ENCODE data around the gene MED13L.

Gene MED13L

DNA sequence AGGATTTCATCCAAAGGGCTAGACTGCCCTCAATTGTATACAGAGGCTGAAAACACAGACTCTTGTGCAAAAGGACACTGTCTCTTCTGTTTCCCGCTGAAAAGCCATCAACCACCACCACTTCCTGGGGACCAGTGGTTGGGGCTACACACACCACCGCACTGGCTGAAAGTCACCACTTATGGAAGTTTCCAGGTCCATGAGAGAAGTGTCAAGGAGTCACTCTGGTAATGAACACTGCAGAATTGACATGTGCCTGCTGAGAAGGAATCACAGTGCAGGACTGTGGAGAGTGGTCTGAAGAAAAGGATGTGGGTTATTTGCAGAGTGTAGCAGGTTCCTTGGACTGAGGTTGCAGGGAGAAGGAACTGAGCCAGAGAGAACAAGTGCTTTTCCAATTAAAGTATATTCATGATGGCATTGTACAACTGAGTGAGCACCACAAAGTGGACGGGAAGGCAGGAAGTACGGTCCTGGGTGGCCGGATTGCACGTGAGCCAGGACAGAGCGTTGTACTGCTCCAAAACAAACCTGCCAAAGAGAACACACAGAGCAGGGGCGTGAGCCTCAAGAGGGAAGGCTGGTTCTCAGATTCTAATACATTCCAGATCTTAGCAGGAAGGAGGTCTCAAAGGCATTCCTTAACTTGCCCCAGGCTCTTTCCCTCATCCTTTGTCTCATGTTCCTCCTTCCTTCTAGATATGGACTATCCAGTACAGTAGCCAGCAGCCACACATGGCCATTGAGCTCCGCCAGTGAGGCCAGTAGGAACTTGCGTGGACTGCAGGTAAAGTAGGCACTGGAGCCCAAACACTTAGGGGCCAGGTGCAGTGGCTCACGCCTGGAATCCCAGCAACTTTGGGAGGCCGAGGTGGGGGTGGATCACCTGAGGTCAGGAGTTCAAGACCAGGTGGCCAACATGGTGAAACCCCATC, 316.4 kb downstream of the MED13L start:
- DNase-seq, result no peak

DNA sequence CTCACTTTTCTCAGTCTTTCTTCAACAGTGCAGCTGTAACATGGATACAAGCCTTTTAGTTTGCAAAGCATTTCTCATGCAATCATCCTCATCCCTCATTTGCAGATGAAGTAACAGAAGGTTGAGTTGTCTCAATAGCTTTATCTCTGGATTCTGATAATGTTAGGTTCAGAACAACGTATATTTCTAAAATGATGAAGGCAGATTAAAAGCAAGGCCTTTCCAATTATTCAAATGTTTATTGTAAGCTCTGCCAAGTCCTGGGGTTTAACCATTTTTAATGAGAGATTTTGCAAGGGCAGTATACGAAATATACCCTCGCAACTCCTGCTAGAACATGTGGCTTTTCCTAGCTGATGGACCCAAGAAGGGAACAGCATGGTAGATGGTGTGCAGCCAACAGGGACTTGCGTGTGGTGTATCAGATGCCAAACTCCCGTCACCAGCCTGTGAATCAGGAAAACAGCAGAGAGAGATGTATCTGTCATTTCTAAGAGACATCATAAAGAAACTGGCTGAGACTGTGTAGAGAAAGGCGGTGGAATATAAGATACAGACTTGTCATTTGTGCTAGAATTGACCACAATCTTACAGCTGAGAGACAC, 319.7 kb downstream of the MED13L start:
- DNase-seq, result no peak

DNA sequence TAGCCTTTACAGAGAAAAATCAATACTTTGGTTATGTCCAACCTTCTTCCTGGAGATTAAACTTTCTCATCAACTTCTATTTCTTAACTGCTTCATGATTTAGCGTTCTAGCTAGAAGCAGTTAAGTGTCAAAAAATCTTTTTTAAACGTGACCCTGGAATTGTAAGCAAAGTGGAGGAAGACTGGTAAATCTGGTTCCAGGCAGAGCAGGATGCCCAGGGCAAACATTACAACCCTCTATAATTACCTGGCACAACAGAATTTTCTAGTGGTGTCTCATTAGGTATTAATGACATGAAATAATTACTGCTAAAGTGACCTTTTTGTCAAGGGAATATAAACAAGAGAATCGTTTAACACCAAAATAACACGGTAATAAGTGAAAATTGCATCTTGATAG, 320.8 kb downstream of the MED13L start:
- DNase-seq, result no peak

DNA sequence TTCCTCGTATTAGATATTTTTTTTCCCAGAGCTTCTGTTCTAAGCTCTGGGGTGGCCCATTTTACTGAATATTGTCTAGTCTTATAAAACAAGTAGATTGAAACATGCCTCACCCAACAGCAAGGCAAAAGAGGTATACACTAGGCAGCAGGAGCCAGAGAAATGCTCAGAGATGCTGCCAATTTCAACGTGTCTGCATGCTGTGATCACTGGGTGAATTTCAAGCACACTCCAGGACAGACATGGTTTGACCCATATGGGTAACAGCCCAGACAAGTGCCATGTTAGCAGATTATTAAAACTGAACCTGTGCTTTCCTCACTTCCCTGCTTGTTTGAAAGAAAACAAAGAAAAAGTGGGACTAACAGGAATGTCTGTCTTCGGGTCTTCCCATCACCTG, 321.3 kb downstream of the MED13L start:
- no peak for DNase-seq

DNA sequence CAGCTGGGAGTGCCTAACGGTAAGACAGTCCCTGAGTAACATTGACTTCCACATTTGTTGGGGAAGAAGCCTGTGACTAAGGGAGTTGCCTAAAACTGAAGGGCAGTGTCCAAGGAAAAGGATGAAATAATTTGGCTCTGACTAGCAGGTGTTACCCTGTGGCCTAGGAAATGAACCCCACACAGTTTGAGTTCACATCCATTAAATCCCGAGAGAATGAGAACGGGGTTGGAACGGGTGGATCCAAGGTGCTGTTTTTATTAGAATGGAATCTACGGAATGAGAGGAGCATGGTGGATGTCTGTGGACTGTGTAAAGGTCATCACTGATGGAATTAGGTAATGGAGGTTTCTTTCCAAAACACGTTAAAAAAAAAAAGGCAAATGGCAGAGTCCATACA, 324.0 kb downstream of the MED13L start:
- DNase-seq, result no peak

DNA sequence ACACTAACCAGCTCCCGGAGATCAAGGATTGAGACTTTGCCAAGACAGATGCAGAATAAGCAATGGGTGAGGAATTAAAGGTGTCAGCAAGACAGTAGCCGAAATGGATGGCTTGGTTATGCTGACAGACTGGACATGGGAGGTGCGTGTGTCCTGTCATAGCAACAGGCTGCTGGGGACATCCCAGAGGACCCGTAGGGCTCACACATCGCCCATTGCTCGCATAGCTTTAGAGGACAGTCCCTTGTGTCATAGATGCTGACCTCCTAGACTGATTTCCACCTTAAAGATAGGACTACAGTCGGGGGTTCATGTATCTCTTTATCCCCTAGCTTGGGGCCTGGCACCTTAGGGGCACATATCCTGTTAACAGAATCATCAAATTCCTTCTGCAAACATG, 324.5 kb downstream of the MED13L start:
- no peak for DNase-seq

DNA sequence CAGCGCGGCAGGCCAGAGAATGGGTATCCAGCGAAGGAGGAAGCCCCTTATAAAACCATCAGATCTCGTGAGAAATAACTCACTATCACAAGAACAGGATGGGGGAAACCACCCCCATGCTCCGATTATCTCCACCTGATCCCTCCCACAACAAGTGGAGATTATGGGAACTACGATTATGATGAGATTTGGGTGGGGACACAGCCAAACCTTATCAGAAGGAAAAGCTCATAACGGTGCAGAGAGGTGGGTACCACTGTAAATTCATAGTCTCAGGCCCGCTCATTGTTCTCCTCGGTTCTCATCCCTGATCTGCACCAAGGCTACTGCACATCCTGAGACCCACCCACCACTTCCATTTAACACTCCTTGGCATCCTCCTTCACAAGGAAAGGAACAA, 326.5 kb downstream of the MED13L start:
- no peak for DNase-seq

DNA sequence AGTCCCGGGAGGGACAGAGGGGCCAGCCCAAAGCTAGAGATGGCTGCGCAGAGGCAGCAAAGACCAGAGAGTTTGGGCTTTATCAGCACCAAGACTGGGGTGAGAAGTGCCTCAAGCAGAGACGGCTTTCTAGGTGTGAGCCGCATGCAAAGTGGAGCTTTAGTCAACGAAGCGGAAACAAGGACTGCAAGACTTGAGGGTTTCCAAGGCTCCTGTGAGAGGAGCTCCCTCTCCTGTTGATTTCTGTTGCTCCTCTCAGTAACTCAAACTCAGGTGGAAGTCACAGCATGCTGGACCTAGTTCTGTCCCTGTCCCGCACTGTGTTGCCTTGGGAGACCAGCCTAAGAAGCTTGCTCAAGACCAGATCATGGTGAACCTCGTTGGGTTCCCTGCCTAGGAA, 327.8 kb downstream of the MED13L start:
- DNase-seq, result no peak

DNA sequence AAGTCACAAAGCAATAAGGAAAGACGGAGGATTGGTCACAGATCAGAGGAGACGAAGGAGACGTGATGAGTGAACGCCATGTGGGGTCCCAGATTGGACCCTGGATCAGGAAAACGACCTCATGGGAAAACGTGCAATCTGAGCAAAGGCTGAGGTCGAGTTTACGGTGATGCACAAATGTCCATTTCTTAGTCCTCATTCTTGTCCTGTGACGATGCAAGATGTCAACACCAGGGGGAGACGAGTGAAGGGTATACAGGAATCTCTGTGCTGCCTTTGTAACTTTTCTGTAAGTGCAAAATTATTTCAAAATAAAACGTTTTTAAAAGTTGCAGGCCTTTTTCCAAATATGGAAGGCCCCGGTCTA, 329.8 kb downstream of the MED13L start:
- DNase-seq, result no peak

DNA sequence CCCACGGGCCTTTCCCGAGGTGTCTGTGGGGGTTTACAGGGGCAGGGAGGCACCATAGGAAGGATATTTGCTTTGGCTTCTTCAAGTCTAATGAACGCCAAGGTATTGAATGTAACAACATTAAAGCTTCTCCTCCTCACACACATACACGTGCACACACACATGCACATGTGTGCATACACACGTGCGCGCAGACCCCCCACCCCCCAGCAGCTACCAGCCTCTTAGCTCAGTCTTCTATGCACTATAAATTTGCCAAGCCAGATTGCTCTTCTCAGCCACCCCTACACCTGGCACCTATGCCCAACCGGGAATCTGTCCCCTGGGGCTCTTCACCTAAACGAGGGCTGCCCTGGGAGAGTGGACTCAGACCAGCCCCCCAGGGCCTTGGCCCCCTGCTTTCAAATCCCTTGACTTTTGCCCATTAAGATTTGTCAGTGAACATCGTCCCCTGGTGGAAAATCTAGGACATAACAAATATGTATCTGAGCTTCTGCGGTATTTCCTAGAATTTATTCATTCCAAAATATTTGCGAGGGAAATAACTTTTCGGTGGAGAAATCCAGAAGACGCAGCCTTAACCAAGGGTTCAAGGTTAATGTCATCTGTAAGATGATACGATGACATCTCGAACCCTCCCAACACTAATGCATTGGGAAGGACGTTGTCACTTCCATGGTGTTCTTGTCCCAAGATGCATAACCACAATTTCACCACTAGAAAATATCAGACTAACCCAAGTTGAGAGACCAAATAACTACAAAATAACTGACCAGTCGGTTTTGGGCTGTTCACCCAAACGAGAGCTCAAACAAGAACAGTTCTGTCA, 330.4 kb downstream of the MED13L start:
- DNase-seq, result no peak

DNA sequence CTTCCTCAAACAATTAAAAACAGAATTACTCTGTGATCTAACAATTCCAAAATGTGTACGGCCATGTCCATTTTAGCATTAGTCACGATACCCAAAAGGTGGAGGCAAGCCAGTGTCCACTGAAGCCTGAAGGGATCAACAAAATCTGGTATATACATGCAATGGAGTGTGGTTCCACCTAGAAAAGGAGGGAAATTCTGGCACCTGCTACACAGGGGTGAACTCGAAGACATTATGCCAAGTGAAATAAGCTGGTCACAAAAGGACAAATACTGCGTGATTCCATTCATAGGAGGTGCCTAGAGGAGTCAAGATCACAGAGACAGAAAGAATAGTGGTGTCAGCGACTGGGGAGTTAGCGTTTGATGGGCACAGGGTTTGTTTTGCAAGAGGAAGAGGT, 331.4 kb downstream of the MED13L start:
- DNase-seq, result no peak

DNA sequence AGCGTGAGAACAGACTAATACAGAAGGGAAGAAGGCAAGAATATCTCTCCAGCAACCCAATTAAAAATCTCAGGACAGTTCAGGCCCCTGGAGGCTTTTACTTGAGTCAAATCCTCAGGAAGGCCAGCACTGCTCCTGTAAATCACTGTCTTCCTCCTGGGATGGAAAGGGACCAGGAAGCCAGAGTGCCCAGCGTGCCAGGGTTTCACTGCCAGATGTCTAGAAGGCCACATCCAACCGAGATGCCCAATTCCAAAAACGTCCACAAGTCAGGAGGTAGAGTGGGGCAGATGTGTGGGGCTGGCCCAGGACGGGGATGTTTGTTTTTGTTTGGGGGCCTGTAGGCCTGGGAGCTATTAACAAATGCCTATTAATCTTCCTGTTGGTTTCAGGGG, 332.0 kb downstream of the MED13L start:
- no peak for DNase-seq

DNA sequence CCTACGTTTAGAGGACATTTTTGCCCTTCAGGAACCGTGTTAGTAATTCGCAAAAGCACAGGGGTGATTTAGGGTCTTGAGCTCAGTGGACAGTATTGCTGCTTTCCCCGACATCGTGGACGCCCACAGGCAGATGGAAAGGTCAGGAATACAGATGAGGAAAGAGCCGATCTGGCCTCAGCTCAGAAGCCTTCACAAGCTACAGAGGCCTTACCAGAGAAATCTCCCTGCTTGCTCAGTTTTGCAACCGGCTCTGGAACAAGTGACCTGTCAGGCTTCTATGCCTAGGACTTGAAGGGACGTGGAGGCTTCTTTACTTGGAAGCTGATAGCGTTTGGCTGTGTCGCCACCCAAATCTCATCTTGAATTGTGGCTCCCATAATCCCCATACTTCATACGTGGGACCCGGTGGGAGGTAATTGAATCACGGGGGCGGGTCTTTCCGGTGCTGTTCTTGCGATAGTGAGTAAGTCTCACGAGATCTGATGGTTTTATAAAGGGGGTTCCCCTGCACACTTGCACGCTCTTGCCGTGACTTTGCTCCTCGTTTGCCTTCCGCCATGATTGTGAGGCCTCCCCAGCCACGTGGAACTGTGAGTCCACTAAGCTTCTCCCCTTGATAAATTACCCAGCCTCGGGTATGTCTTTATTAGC, 332.5 kb downstream of the MED13L start:
- no peak for DNase-seq

DNA sequence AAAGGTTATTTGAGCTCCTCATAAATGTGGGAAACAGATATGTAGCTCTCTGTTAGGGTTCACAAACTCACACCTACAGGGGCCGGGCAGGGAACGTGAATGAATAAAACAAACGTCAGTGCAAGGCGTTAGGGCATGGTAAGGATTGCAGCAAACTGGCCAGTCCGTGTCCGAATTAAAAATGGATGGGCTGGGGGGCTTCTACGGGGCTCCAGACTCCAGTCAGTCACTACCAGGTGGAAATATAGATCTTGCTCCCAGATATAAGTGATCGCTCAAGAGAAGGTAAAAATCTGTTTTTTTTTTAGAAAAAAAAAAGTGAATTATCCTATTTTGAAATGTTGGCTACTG, 333.1 kb downstream of the MED13L start:
- no peak for DNase-seq

DNA sequence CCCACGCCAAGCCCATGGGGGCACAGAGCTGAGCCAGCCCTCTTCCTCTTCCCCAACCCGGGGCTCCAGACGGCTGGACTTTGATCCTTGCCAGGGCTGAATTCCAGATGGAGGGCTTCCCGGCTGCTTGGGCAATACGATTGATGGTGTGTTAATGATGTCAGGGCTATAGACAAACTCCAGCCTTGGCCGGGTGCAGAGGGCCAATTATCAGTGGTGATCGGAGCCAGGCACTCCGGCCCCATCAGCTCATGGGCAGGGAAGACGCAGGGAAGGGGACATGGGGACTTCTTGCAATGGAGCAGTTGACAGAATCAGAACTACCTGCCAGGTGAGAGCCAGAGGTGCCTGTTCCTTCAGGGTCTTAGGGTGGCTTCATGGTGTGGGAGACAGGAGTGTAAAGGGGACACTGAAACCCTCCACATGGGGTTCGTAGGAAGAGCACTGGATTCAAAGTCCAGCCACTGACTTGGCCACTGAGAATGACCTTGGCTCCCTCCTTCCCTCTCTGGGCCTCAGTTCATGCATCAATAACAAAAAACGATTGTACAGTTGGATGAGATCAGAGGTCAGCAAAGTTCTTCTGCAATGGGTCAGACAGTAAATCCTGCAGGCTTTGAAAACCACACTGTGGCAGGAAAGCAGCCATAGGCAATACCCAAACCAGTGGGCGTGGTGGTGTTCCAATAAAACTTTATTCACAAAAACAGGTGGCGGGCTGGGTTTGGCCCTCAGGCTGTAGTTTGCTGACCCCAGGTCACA, 333.7 kb downstream of the MED13L start:
- DNase-seq, result no peak

DNA sequence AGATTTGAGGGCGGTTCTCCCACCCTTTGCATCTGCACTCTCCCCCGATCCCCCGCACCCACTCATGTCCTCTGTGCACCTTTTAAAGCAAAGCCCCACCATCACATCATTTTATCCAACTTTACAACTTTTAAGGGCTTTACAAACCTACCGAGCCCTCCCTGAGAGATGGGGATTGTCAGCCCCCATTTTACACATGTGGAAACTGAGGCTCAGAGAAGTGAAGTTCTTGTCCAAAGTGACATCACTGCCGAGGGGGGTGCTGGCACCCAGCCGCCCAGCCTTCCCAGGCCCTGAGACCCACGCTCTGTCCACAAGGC, 334.2 kb downstream of the MED13L start:
- DNase-seq, result no peak

DNA sequence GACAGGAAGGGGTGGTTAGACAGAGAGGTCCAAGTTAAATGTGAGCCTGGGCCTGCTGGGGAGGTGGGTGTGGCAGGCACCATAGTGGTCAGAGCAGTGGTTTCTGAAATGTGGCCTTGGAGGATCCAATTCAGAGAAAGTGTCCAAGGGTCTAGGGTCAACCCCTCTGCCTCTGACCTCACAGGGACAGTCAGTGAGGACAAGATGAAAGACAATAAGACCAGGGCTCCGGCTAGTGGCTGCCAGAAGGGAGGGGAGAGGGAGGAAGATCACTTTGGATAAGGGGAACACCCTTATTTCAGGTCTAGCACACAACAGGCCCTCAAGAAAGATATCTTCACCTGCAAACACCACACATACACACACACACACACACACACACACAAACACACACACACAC, 335.1 kb downstream of the MED13L start:
- no peak for DNase-seq

DNA sequence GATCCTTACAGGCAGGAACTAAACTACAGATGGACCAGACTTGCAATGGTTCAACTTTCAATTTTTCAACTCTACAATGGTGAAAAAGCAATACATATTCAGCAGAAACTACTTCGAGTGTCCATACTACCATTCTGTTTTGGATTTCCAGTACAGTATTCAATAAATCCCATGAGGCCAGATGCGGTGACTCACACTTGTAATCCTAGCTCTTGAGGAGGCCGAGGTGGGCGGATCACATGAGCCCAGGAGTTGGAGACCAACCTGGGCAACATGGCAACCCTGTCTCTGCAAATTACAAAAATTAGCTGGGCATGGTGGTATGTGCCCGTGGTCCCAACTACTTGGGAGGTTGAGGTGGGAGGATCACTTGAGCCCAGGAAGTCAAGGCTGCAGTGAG, 336.1 kb downstream of the MED13L start:
- DNase-seq, result no peak

DNA sequence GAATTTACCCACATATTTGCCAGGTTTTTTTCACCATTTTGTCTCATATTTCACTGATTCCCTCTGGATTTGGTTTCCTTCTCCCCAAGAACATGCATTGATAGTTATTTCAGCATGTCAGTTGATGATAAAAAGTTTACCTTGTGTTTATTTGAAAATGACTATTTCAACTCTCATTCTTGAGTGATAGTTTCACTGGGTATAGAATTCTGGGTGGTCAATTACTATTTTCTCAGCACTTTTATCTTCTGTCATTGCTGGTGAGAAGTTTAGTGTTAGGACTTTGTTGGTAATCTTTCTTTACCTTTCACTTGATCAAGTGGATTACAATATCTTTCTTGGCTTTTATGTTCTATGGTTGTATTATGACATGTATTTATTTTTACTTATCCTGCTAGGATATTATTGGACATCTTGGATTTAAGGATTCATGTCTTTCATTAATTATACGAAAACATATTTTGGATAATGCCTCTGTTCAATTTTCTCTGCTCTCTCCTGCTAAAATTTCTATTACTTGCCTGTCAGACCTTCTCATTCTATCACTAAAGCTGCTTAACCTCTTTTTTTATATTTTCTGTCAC, 338.6 kb downstream of the MED13L start:
- no peak for DNase-seq

DNA sequence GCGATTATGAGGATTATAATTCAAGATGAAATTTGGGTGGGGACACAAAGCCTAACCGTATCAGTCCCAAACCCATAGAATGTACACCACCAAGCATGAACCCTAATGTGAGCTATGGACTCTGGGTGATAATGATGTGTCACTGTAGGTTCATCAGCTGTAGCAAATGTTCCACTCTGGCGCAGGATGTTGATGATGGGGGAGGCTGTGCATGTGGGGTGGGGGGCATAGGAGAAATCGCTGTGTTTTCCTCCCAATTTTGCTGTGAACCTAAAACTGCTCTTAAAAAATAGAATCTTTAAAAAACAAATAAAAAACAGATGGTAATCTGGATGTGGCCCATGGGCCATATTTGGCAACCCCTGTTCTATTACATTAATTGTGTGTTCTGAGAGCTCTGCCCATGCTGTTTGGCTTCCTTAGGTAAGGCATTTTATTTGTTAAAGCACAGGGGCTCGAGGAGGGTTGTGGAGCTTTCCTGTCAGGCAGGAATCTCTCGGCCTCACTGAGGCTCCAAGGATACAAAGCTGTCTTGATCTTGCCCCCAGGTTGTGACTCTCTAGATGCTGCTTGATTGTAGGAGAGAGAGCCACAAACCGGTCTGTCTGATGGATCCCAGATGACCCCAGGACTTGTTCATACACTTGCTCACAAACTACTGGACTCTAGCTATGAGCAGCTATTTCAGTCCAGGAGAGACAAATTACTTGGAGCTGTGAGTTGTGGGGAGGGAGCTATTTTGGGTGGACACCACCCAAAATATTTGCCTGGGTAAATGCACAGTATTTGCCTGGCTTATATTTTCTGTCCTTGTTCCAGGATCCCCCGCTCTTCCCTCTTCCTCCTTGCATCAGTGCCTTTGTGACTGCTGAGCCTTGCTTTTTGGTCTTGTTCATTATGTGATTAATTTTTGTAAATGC, 340.2 kb downstream of the MED13L start:
- DNase-seq, result no peak

DNA sequence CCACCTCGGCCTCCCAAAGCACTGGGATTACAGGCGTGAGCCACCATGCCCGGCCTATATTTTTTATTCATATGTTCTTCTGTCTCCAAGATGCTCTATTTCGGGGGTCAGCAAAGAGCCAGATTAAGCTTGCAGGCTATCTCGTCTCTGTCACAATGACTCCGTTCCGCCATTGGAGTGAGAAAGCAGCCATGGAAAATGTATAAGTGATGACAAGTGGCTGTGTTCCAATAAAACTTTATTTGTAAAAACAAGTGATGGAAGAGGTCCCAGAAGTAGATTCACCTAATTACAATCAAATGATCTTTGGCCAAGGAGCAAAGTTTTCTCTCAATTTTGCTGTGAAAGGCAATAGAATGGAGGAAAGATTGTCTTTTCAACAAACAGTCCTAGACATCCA, 342.6 kb downstream of the MED13L start:
- DNase-seq, result no peak
